Measurements from ENCODE around the gene RTL1.

DNA sequence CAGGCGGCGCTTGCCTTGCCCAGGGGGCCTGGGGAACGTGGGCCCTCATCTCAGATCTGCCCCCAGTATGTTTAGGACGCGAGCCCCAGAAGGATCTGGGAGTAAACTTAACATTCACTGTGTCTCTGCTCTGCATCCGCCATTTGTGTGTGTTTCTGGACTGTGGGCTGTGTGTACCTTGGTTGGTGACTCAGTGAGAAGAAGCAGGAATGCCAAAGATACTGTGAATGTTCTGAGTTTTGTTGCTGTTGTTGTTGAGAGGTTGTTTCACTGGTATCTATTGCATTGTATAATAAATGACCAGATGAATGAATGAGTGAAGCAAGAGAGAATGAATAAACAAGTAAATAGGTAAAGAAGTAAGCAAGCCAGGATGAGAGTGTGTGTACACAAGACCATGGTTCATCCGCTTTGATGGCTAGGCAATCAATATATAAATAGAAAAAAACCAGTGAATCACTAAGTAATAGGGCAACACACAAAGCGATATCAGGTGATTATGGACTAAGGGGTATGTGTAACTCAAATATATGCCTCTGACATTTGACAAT is 57.1 kb downstream of the RTL1 start:
- TF ChIP-seq POLR2A (IDR thresholded peaks at IDR 0.05) (no peak), POLR2AphosphoS5 (IDR thresholded peaks at IDR 0.05) (no peak)
- TF ChIP-seq, protein P1, sequence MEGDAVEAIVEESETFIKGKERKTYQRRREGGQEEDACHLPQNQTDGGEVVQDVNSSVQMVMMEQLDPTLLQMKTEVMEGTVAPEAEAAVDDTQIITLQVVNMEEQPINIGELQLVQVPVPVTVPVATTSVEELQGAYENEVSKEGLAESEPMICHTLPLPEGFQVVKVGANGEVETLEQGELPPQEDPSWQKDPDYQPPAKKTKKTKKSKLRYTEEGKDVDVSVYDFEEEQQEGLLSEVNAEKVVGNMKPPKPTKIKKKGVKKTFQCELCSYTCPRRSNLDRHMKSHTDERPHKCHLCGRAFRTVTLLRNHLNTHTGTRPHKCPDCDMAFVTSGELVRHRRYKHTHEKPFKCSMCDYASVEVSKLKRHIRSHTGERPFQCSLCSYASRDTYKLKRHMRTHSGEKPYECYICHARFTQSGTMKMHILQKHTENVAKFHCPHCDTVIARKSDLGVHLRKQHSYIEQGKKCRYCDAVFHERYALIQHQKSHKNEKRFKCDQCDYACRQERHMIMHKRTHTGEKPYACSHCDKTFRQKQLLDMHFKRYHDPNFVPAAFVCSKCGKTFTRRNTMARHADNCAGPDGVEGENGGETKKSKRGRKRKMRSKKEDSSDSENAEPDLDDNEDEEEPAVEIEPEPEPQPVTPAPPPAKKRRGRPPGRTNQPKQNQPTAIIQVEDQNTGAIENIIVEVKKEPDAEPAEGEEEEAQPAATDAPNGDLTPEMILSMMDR (IDR thresholded peaks at IDR 0.05) = no peak

Measured in transverse colon (tissue), 4 donors.